HCT116 (cell line): ENCODE results near the gene ZNF48. TPM values are rescaled to one million over a fixed set of nuclear protein-coding genes. Genes with fewer than 3 reads are reported as not detected.

Source experiments
- ATAC-seq: fragments of 200-7000 bp; cut with Tn5 transposase; 2 replicates; pipeline ENCODE4 v1.9.1; 2020; ENCODE audit warnings: mild to moderate bottlenecking, moderate library complexity
- BruUV-seq: library from RNA; stranded (reverse); fragments of 400-500 nt; replicated peaks from 2 replicates; lab custom pipeline; 2021; lab: Mats Ljungman, UMichigan
- CTCF ChIA-PET: fragments of 300-600 bp; sonication (Branson Sonifier 250); formaldehyde crosslinking; loops from one replicate; lab custom pipeline; 2021; ENCODE audit warnings: antibody characterized with exemption; lab: Charles Lee
- POLR2A ChIA-PET: fragments of 300-600, 350-600 bp; sonication (Branson Sonifier 250); formaldehyde crosslinking; loops from one replicate; lab custom pipeline; 2021; ENCODE audit warnings: antibody characterized with exemption; lab: Charles Lee
- RAD21 ChIA-PET, 2 experiments: fragments of 300-600 bp; sonication (Branson Sonifier 250); formaldehyde crosslinking; loops; one replicate each; lab custom pipeline; 2023; ENCODE audit warnings: low total read pairs in 2 of 2; ENCODE audit not compliant: uncharacterized antibody in 2 of 2, unreplicated experiment in 2 of 2, low non-redundant PET in 1 of 2; lab: Charles Lee
- DNase-seq: peaks from one replicate; pipeline ENCODE4 v3.0.0-alpha.2; 2010; ENCODE audit warnings: low read depth, low spot score
- H2AFZ ChIP-seq: fragments of 200-600 bp; shearing (Covaris generic), sonication (generic); 2 replicates; pipeline ENCODE4 v1.6.1; 2017; ENCODE audit warnings: low read depth, mixed run types, mixed read lengths, antibody characterized with exemption, low read length; ENCODE audit not compliant: poor library complexity, severe bottlenecking
- H3K27ac ChIP-seq: 2 replicates; pipeline ENCODE4 v1.5.1; 2012; ENCODE audit warnings: low read depth, low read length
- H3K27me3 ChIP-seq: fragments of 200-600 bp; sonication (generic); 2 replicates; pipeline ENCODE4 v1.6.1; 2016; ENCODE audit warnings: mixed run types, low read length, mixed read lengths; ENCODE audit not compliant: insufficient read depth
- H3K36me3 ChIP-seq, 2 experiments: fragments of 200-500 bp in 1 of 2; fragments of 200-600 bp in 1 of 2; sonication (Bioruptor generic) in 1 of 2; sonication (generic) in 1 of 2; 2 replicates each; pipeline versions ENCODE4 v1.5.1 to v1.6.1; 2014 to 2016; ENCODE audit warnings: low read length in 2 of 2, inconsistent platforms in 1 of 2, mixed read lengths in 1 of 2, mixed run types in 1 of 2; ENCODE audit not compliant: insufficient read depth in 2 of 2, control insufficient read depth in 1 of 2
- H3K4me1 ChIP-seq, 2 experiments: fragments of 200-600 bp in 1 of 2; sonication (generic) in 1 of 2; 2 replicates each; pipeline versions ENCODE4 v1.5.1 to v1.6.1; 2012 to 2017; ENCODE audit warnings: low read length in 2 of 2, inconsistent platforms in 1 of 2, mild to moderate bottlenecking in 1 of 2, mixed read lengths in 1 of 2, mixed run types in 1 of 2, moderate library complexity in 1 of 2; ENCODE audit not compliant: insufficient read depth in 2 of 2, control insufficient read depth in 1 of 2
- H3K4me2 ChIP-seq: fragments of 200-600 bp; sonication (generic); 2 replicates; pipeline ENCODE4 v1.6.1; 2017; ENCODE audit warnings: mixed run types, low read length, mixed read lengths
- H3K4me3 ChIP-seq, 2 experiments: fragments of 200-600 bp in 1 of 2; sonication (generic) in 1 of 2; replicated peaks in 1 of 2; 2 replicates each; pipeline ENCODE4 v1.5.1; 2011 to 2016; ENCODE audit warnings: low read length in 2 of 2, control low read depth in 1 of 2, low read depth in 1 of 2, mild to moderate bottlenecking in 1 of 2, mixed read lengths in 1 of 2, mixed run types in 1 of 2
- H3K79me2 ChIP-seq: fragments of 200-600 bp; sonication (generic); 2 replicates; pipeline ENCODE4 v1.6.1; 2017; ENCODE audit warnings: mild to moderate bottlenecking, mixed run types, low read length, moderate library complexity, mixed read lengths; ENCODE audit not compliant: insufficient read depth
- H3K9ac ChIP-seq: fragments of 200-600 bp; sonication (generic); 2 replicates; pipeline ENCODE4 v1.6.1; 2016; ENCODE audit warnings: low read length, mixed read lengths
- H3K9me2 ChIP-seq: fragments of 200-600 bp; sonication (generic), shearing (Covaris generic); 2 replicates; pipeline ENCODE4 v1.6.1; 2017; ENCODE audit warnings: mixed run types, mild to moderate bottlenecking, moderate library complexity; ENCODE audit not compliant: insufficient read depth
- H3K9me3 ChIP-seq, 2 experiments: fragments of 200-500 bp in 1 of 2; fragments of 200-600 bp in 1 of 2; sonication (Bioruptor generic) in 1 of 2; sonication (generic) in 1 of 2; 2 replicates each; pipeline ENCODE4 v1.6.1; 2014 to 2017; ENCODE audit warnings: low read length in 2 of 2, mixed read lengths in 2 of 2, inconsistent platforms in 1 of 2, low read depth in 1 of 2, mild to moderate bottlenecking in 1 of 2, mixed run types in 1 of 2, moderate library complexity in 1 of 2; ENCODE audit not compliant: control insufficient read depth in 1 of 2, insufficient read depth in 1 of 2
- H4K20me1 ChIP-seq: fragments of 200-600 bp; sonication (generic), shearing (Covaris generic); 2 replicates; pipeline ENCODE4 v1.6.1; 2017; ENCODE audit warnings: mixed run types, mild to moderate bottlenecking, moderate library complexity; ENCODE audit not compliant: insufficient read depth
- CBX3 ChIP-seq: IDR thresholded peaks from 2 replicates; pipeline ENCODE4 v1.6.1; 2012; ENCODE audit warnings: low read depth
- CEBPB ChIP-seq: IDR thresholded peaks from 2 replicates; pipeline ENCODE4 v1.6.1; 2012; ENCODE audit warnings: low read depth
- CTCF ChIP-seq, 3 experiments: fragments of 200-600 bp in 1 of 3; sonication (generic) in 1 of 3; IDR thresholded peaks in 2 of 3; conservative IDR thresholded peaks in 1 of 3; 2 replicates each; pipeline ENCODE4 v1.5.1; 2012 to 2017; ENCODE audit warnings: low read depth in 2 of 3, low read length in 2 of 3, antibody characterized with exemption in 1 of 3, borderline replicate concordance in 1 of 3, control low read depth in 1 of 3, mild to moderate bottlenecking in 1 of 3, mixed read lengths in 1 of 3, mixed run types in 1 of 3, moderate library complexity in 1 of 3; ENCODE audit not compliant: insufficient read depth in 1 of 3
- EZH2 ChIP-seq: fragments of 200-600 bp; sonication (generic); IDR thresholded peaks from 2 replicates; pipeline ENCODE4 v1.6.1; 2017; ENCODE audit warnings: antibody characterized with exemption, mixed run types
- EZH2phosphoT487 ChIP-seq: fragments of 200-600 bp; IDR thresholded peaks from 2 replicates; pipeline ENCODE4 v1.6.1; 2018; ENCODE audit warnings: antibody characterized with exemption, borderline replicate concordance
- FOSL1 ChIP-seq: IDR thresholded peaks from 2 replicates; pipeline ENCODE4 v1.6.1; 2012; ENCODE audit warnings: low read depth
- JUND ChIP-seq: IDR thresholded peaks from 2 replicates; pipeline ENCODE4 v1.6.1; 2012
- MAX ChIP-seq: IDR thresholded peaks from 2 replicates; pipeline ENCODE4 v1.6.1; 2012
- POLR2A ChIP-seq: IDR thresholded peaks from 2 replicates; pipeline ENCODE4 v1.7.0; 2011; ENCODE audit warnings: borderline replicate concordance; ENCODE audit not compliant: insufficient read depth, insufficient read length; ENCODE audit errors: extremely low read depth
- REST ChIP-seq: IDR thresholded peaks from 2 replicates; pipeline ENCODE4 v1.6.1; 2012; ENCODE audit warnings: low read depth
- SIN3A ChIP-seq: IDR thresholded peaks from 2 replicates; pipeline ENCODE4 v1.6.1; 2012; ENCODE audit warnings: low read depth
- SP1 ChIP-seq: IDR thresholded peaks from 2 replicates; pipeline ENCODE4 v1.6.1; 2012; ENCODE audit warnings: low read depth
- SRF ChIP-seq: IDR thresholded peaks from 2 replicates; pipeline ENCODE4 v1.6.1; 2012; ENCODE audit warnings: low read depth
- TCF7L2 ChIP-seq: IDR thresholded peaks from 2 replicates; pipeline ENCODE4 v1.7.0; 2011; ENCODE audit warnings: borderline replicate concordance, inconsistent platforms; ENCODE audit not compliant: insufficient read depth, insufficient read length; ENCODE audit errors: extremely low read depth
- YY1 ChIP-seq: IDR thresholded peaks from 2 replicates; pipeline ENCODE4 v1.6.1; 2011; ENCODE audit warnings: low read length, low read depth, moderate library complexity, mild to moderate bottlenecking; ENCODE audit not compliant: insufficient replicate concordance; ENCODE audit errors: extremely low read depth
- ZNF274 ChIP-seq: fragments of 200-500 bp; sonication (Bioruptor generic); IDR thresholded peaks from 2 replicates; pipeline ENCODE4 v1.6.1; 2014; ENCODE audit warnings: mild to moderate bottlenecking, low read depth, low read length, inconsistent platforms
- intact Hi-C: fragments of 100-400 bp; cut with micrococcal nuclease; formaldehyde crosslinking; loops from 2 replicates; pipeline ENCODE4 v1.10.0; 2022
- total RNA-seq: library from RNA; stranded (reverse); gene quantifications from one replicate; pipeline ENCODE4 v1.2.1, GENCODE V29; 2021; ENCODE audit not compliant: unreplicated experiment
- TF ChIP-seq, protein P1 (sequence below): IDR thresholded peaks from 2 replicates; pipeline ENCODE4 v1.6.1; 2011; ENCODE audit warnings: mild to moderate bottlenecking, low read length, moderate library complexity; ENCODE audit not compliant: insufficient replicate concordance; ENCODE audit errors: extremely low read depth

Gene ZNF48
- total RNA-seq, 1 experiment from 2014 or later = 17.9 TPM

DNA sequence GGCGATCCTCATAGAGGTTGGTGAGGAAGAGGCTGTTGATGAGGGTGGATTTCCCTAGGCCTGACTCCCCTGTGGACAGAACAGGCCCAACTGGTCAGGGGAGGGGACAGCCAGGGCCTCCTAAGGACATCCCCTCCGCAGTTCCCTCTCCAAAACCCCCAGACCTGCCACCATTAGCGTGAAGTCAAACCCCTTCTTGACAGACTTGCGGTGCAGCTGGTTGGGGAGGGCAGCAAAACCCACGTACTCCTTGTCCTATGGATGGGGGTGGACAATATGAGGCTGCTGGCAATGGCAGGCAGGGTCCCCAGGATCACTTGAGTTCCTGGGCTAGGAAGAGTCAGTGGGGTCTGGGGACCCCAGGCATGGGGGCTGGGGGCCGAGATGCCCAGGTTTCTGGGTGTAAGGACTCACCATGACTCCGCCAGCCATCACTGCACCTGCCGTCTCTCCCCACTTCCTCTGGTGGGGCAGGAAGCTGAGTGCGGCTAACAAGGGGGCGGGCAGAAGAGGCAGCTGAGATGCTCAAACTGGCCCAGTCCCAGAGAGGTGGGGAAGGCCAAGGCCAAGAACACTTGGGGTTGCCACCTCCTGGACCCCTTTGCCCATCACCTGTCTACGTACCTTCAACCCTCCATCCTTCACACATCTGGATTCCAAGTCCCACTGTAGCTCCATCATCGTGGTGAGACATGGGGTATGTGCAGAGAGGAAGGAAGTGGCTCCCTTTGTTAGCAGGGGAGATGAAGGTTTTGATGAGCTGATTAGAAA lies 12.9 kb upstream of the ZNF48 start, which contains the start of gene SEPTIN1:
TSS of gene SEPTIN1 (minus strand) at position 451 of the 771 bp plus-strand sequence. CDS start at position 432, 19 bp downstream.
- Histone ChIP-seq H3K4me2 (no peak within 1 kb of the TSS), H3K4me3 (no peak within 1 kb of the TSS), H3K9me2 (no peaks in the 10 kb centered on the region), H4K20me1 (no peaks in the 10 kb centered on the region), H3K9me3 (no peaks in the 10 kb centered on the region), H3K27ac (no peak within 1 kb of the TSS), H3K79me2 (no peaks in the 10 kb centered on the region), H3K27me3 (no peaks in the 10 kb centered on the region), H3K4me1 (peaks cover 5 to 24% of the 10 kb centered on the region in 2 experiments), H3K36me3 (no peaks in the 10 kb centered on the region), H2AFZ (no peak within 1 kb of the TSS), H3K9ac (no peak within 1 kb of the TSS; the same call in 1 of the 2 replicates)
- CTCF ChIA-PET = no interaction called here
- intact Hi-C loops = no loop called here
- POLR2A ChIA-PET = no interaction called here
- RAD21 ChIA-PET = no interaction called here
- ATAC-seq (no peak), DNase-seq (no peak)
- no peak for TF ChIP-seq MAX
- no peak for TF ChIP-seq SP1
- TF ChIP-seq CTCF (IDR thresholded peaks at IDR 0.05 in 2 of 3, conservative IDR thresholded peaks at IDR 0.05 in 1 of 3; ENCODE audit: borderline replicate concordance in 1 of 3, insufficient read depth in 1 of 3, low read depth in 2 of 3, low read length in 2 of 3) = no peak
- no peak for TF ChIP-seq REST
- TF ChIP-seq ZNF274 = no peak
- TF ChIP-seq YY1 = no peak
- TF ChIP-seq TCF7L2 = no peak
- TF ChIP-seq EZH2 = no peak
- TF ChIP-seq EZH2phosphoT487 = no peak
- TF ChIP-seq SIN3A = no peak
- no peak for TF ChIP-seq JUND
- no peak for TF ChIP-seq POLR2A
- no peak for TF ChIP-seq SRF
- no peak for TF ChIP-seq CEBPB
- TF ChIP-seq FOSL1 = no peak
- TF ChIP-seq CBX3 = no peak
- TF ChIP-seq, protein P1, sequence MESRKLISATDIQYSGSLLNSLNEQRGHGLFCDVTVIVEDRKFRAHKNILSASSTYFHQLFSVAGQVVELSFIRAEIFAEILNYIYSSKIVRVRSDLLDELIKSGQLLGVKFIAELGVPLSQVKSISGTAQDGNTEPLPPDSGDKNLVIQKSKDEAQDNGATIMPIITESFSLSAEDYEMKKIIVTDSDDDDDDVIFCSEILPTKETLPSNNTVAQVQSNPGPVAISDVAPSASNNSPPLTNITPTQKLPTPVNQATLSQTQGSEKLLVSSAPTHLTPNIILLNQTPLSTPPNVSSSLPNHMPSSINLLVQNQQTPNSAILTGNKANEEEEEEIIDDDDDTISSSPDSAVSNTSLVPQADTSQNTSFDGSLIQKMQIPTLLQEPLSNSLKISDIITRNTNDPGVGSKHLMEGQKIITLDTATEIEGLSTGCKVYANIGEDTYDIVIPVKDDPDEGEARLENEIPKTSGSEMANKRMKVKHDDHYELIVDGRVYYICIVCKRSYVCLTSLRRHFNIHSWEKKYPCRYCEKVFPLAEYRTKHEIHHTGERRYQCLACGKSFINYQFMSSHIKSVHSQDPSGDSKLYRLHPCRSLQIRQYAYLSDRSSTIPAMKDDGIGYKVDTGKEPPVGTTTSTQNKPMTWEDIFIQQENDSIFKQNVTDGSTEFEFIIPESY = no peak
- no TSS peak for BruUV-seq
